Thoracic aorta (tissue), 2 donors: ENCODE measurements around the gene ANO3. TPM values are rescaled to one million over a fixed set of nuclear protein-coding genes. Genes with fewer than 3 reads are reported as not detected.
"Not testable (repeated sequence)": the region's sequence is repeated elsewhere in the genome, so short reads cannot be mapped to it uniquely, and the experiment has no call there.

Source experiments
- ATAC-seq: fragments of 150-250 bp; one replicate; pipeline ENCODE4 v1.8.0; 2017; ENCODE audit warnings: low read depth; ENCODE audit not compliant: insufficient number of reproducible peaks, low FRiP score
- DNase-seq: peaks from one replicate; pipeline ENCODE4 v3.0.0-alpha.2; 2020; ENCODE audit warnings: low spot score
- H3K27ac ChIP-seq, 2 donors: fragments of 200-600 bp; sonication (generic); 1 replicate in 1 of 2; 2 replicates in 1 of 2; pipeline ENCODE4 v1.5.1; 2016; ENCODE audit warnings: mild to moderate bottlenecking in 2 of 2, moderate library complexity in 2 of 2
- H3K27me3 ChIP-seq: fragments of 200-600 bp; sonication (generic); replicated peaks from 2 replicates; pipeline ENCODE4 v1.6.0; 2016; ENCODE audit warnings: mild to moderate bottlenecking; ENCODE audit not compliant: insufficient read depth
- H3K36me3 ChIP-seq: fragments of 200-600 bp; sonication (generic); one replicate; pipeline ENCODE4 v1.5.1; 2016
- H3K4me1 ChIP-seq, 2 donors: fragments of 200-600 bp; sonication (generic); 1 replicate in 1 of 2; 2 replicates in 1 of 2; pipeline versions ENCODE4 v1.5.1 to v1.6.0; 2016; ENCODE audit warnings: low read depth in 2 of 2, mild to moderate bottlenecking in 1 of 2; ENCODE audit not compliant: control insufficient read depth in 1 of 2
- H3K4me3 ChIP-seq: fragments of 200-600 bp; sonication (generic); 2 replicates; pipeline ENCODE4 v1.5.1; 2016; ENCODE audit warnings: mild to moderate bottlenecking
- H3K9me3 ChIP-seq: fragments of 200-600 bp; sonication (generic); 2 replicates; pipeline ENCODE4 v1.5.1; 2016
- total RNA-seq, 2 donors: library from RNA; depleted of rRNA; stranded (reverse); fragments of >200 nt; gene quantifications; one replicate each; pipeline versions ENCODE4 v1.1.0 to v1.2.3, GENCODE V29; 2016
- TF ChIP-seq, protein P1 (sequence below): fragments of 200-600 bp; sonication (generic); IDR thresholded peaks from one replicate; pipeline ENCODE4 v1.5.1; 2019; ENCODE audit warnings: antibody characterized with exemption

Gene ANO3
- total RNA-seq, 2 donors from 2014 or later = 0.71 to 13.4 TPM

DNA sequence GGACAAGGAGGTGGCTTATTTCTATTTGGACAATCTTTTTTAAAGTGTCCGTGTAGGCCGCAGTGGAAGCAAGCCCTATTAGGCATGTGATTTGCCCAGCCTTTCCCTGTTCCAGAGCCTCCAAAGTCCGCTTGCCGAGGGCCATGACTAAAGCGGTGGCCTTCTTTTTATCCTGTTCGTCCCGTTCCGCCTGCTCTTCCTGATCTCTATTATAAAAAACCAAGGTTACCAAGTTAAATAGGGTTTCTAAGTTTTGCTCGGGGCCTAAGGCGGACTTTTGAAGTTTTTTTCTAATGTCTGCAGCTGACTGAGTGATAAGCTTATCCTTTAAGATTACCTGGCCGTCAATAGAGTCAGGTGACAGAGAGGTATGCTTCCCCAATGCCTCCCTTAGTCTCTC, 261.8 kb downstream of the ANO3 start:
- no peaks in the 10 kb centered on the region for H3K27me3 ChIP-seq
- no peaks in the 10 kb centered on the region for H3K9me3 ChIP-seq
- H3K4me1 ChIP-seq = no peaks in the 10 kb centered on the region
- H3K4me3 ChIP-seq = no peak overlapping the region
- DNase-seq = no peak
- H3K27ac ChIP-seq = no peak overlapping the region
- no peaks in the 10 kb centered on the region for H3K36me3 ChIP-seq
- TF ChIP-seq, protein P1, sequence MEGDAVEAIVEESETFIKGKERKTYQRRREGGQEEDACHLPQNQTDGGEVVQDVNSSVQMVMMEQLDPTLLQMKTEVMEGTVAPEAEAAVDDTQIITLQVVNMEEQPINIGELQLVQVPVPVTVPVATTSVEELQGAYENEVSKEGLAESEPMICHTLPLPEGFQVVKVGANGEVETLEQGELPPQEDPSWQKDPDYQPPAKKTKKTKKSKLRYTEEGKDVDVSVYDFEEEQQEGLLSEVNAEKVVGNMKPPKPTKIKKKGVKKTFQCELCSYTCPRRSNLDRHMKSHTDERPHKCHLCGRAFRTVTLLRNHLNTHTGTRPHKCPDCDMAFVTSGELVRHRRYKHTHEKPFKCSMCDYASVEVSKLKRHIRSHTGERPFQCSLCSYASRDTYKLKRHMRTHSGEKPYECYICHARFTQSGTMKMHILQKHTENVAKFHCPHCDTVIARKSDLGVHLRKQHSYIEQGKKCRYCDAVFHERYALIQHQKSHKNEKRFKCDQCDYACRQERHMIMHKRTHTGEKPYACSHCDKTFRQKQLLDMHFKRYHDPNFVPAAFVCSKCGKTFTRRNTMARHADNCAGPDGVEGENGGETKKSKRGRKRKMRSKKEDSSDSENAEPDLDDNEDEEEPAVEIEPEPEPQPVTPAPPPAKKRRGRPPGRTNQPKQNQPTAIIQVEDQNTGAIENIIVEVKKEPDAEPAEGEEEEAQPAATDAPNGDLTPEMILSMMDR = no peak
- ATAC-seq = no peak

DNA sequence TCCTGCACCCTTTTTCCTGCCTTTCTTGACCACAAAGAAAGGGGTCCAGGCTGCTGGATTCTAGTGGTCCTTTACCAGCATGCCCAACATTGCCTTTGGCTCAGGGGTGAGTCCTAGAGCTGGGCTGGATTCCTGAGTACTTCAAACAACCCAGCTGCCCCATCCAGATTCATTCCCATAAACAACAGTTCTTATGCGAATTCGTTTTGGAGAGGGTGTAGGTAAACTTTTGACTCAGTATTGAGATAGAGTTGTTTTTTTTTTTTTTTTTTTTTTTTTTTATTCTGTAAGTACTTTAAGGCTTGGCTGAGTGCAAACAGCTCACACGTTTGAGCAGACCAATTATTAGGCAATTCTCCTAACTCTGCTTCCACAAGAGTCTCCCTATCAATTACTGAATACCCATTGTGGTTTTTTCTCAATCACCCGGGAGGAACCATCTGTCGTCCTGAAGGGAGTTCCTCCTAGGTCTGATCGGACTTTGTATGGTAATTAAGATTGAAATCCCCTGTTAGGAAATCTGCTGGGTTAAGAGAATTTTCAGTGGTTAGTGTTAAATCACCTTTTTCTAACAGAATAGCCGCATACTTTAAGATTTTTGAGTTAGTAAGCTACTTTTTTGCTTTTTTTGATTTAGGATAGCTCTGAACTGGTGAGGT, 263.4 kb downstream of the ANO3 start:
- DNase-seq, H3K4me1 ChIP-seq, H3K9me3 ChIP-seq, ATAC-seq, H3K36me3 ChIP-seq, H3K27me3 ChIP-seq, H3K27ac ChIP-seq, H3K4me3 ChIP-seq: not testable (repeated sequence)

DNA sequence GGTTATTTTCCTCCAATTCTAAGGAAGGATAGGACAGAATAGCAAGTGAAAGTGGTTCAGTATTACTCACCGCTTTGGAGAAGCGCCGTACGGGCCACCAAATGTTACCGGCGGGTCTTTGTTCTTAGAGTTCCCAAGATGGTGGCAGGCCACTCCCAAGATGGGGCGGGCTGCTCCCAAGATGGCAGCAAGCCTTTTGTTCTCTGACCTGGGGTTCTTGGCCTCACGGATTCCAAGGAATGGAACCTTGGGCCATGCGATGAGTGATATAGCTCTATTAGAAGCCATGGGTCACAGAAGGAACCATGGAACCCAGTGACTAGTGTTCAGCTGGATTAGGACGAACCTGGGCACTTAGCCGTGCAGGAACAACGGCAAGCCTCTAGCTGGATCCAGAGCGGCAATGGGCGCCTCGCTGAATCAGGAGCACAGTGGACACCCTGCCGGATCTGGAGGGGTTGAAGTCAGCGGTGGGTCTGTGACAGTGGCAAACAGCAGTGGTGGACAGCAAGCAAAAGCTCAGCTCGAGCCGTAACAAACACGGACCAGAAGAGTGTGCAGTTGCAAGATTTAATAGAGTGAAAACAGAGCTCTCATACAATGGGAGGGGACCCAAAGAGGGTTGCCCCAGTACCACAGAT, 265.2 kb downstream of the ANO3 start:
- H3K9me3 ChIP-seq, H3K27me3 ChIP-seq, DNase-seq, H3K36me3 ChIP-seq, H3K4me3 ChIP-seq, H3K4me1 ChIP-seq, ATAC-seq, H3K27ac ChIP-seq: not testable (repeated sequence)

DNA sequence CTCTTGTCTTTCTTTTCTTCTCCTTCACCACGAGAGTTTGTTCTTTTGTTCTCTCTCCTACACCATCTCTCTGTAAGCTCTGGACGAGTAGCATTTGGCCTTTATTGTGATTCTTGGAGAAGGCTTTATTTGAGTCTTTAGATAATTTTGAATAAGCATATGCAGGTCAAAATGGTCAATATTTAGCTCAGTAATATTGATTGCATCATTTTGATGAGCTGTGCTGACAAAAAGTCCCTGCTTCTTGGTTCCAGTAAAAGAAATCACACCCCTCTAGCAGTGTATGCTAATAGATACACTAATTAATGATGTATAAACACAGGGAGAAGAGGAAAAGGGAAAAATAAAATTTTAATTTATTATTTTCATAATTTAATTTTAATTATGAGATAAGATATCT, 266.0 kb downstream of the ANO3 start:
- Histone ChIP-seq H3K27me3 (no peaks in the 10 kb centered on the region), H3K9me3 (no peaks in the 10 kb centered on the region), H3K4me1 (no peaks in the 10 kb centered on the region), H3K27ac (no peak overlapping the region), H3K4me3 (no peak overlapping the region), H3K36me3 (no peaks in the 10 kb centered on the region)
- TF ChIP-seq, protein P1 = no peak
- ATAC-seq (no peak), DNase-seq (no peak)

DNA sequence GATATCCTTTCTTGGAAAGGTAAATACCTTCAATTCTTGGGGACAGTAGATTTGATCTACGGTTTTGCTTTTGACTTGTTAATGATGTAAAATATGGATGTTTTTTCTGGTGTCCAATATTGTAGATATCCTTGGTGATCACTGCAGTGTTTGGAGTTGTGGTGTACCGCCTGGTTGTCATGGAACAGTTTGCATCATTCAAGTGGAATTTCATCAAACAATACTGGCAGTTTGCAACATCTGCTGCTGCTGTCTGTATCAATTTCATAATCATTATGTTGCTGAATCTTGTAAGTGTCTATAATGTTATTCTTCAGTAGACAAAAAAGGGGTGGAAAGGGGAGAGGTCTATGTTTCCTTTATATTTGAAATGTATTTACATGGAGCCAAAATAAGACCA, 267.5 kb downstream of the ANO3 start:
- no peak for DNase-seq
- ATAC-seq = no peak
- Histone ChIP-seq H3K36me3 (no peaks in the 10 kb centered on the region), H3K27me3 (no peaks in the 10 kb centered on the region), H3K4me1 (no peaks in the 10 kb centered on the region), H3K9me3 (no peaks in the 10 kb centered on the region), H3K4me3 (no peak overlapping the region), H3K27ac (no peak overlapping the region)
- TF ChIP-seq, protein P1 = no peak

DNA sequence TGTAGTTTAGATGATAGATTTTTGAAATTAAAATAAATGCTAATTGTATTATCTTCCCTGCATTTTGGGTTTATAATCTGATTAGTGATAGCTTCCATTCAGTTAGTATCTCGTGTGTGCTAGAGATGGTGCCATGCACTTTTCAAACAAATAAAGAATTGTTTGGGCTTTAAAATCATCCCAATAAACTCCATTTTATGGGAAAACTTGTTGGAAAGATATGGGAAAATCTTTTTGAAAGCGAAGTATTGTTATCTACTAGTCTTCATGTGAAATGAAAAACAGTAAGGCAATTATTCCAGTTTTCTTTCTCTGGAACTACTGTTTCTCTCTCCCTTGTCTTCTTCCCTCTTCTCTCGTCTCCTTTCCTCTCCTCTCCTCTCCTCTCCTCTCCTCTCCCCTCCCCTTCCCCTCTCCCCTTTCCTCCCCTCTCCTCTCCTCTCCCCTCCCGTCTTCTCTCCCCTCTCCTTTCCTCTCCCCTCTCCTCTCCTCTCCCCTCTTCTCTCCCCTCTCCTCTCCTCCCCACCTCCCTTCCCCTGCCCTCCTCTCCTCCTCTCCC, 268.0 kb downstream of the ANO3 start:
- Histone ChIP-seq H3K4me3 (no peak overlapping the region), H3K9me3 (no peaks in the 10 kb centered on the region), H3K27ac (no peak overlapping the region), H3K27me3 (no peaks in the 10 kb centered on the region), H3K36me3 (no peaks in the 10 kb centered on the region), H3K4me1 (no peaks in the 10 kb centered on the region)
- TF ChIP-seq, protein P1 = no peak
- no peak for ATAC-seq
- no peak for DNase-seq
